Thyroid gland (tissue), 4 donors: ENCODE measurements around the gene ADCYAP1.

Experiments
- CTCF ChIP-seq, 6 experiments: fragments of 200-600 bp in 3 of 6; fragments of 450-650 bp in 3 of 6; sonication (generic) in 3 of 6; IDR thresholded peaks; one replicate each; pipeline ENCODE4 v1.5.1; 2016 to 2019; ENCODE audit warnings: antibody characterized with exemption in 6 of 6, mild to moderate bottlenecking in 2 of 6, inconsistent platforms in 1 of 6, moderate library complexity in 1 of 6
- POLR2A ChIP-seq, 2 donors: fragments of 450-650 bp; IDR thresholded peaks; one replicate each; pipeline ENCODE4 v1.6.1; 2017; ENCODE audit warnings: antibody characterized with exemption in 2 of 2, mild to moderate bottlenecking in 2 of 2, moderate library complexity in 1 of 2

GRCh38 chr18:949724-950631 lies 45.3 kb downstream of the ADCYAP1 start:
- TF ChIP-seq POLR2A (IDR thresholded peaks at IDR 0.05), result no peak
- TF ChIP-seq CTCF (IDR thresholded peaks at IDR 0.05), result no peak
